K562 (cell line): ENCODE measurements around the gene TMEM60.

Source experiments
- ARHGAP35 ChIP-seq: fragments of 450-650 bp; IDR thresholded peaks from 2 replicates; pipeline ENCODE4 v1.6.1; 2018; ENCODE audit not compliant: partially characterized antibody
- CBFA2T2 ChIP-seq: fragments of 450-650 bp; conservative IDR thresholded peaks from 2 replicates; pipeline ENCODE4 v1.6.1; 2017; ENCODE audit warnings: mild to moderate bottlenecking
- CBX8 ChIP-seq: fragments of 200-600 bp; sonication (generic); IDR thresholded peaks from 2 replicates; pipeline ENCODE4 v1.6.1; 2012; ENCODE audit warnings: borderline replicate concordance, mixed run types, low read depth, mild to moderate bottlenecking, moderate library complexity, mixed read lengths, low read length, control low read depth, inconsistent platforms; ENCODE audit not compliant: poor library complexity, severe bottlenecking; ENCODE audit errors: extremely low read depth
- DNMT1 ChIP-seq: fragments of 450-650 bp; IDR thresholded peaks from 2 replicates; pipeline ENCODE4 v1.6.1; 2016; ENCODE audit warnings: antibody characterized with exemption, mild to moderate bottlenecking
- EP300 ChIP-seq: IDR thresholded peaks from 2 replicates; pipeline ENCODE4 v1.6.1; 2012; ENCODE audit warnings: low read length, improper control_type of control experiment
- ESRRA ChIP-seq: fragments of 450-650 bp; IDR thresholded peaks from 2 replicates; pipeline ENCODE4 v1.6.1; 2014; ENCODE audit warnings: low read depth, mild to moderate bottlenecking, moderate library complexity, borderline replicate concordance
- KDM5B ChIP-seq: fragments of 200-600 bp; sonication (generic); IDR thresholded peaks from 2 replicates; pipeline ENCODE4 v1.6.1; 2012; ENCODE audit warnings: low read depth, mild to moderate bottlenecking, moderate library complexity, low read length, control low read depth, inconsistent platforms; ENCODE audit not compliant: insufficient replicate concordance
- ZFX ChIP-seq: sonication (generic); formaldehyde crosslinking; IDR thresholded peaks from 2 replicates; pipeline ENCODE4 v1.8.0; 2022; ENCODE audit warnings: mild to moderate bottlenecking, missing genetic modification reagents, moderate library complexity
- ZNF436 ChIP-seq: fragments of 250-450, 450-650 bp; sonication (Bioruptor Pico); formaldehyde crosslinking; IDR thresholded peaks from 2 replicates; pipeline ENCODE4 v1.7.0; 2020; ENCODE audit warnings: mild to moderate bottlenecking
- TF ChIP-seq, protein P1 (sequence below): sonication (generic); formaldehyde crosslinking; IDR thresholded peaks from 2 replicates; pipeline ENCODE4 v1.9.0; 2022; ENCODE audit warnings: mild to moderate bottlenecking, missing genetic modification reagents
- TF ChIP-seq, protein P2 (sequence below): fragments of 250-450 bp; sonication (Bioruptor Pico); IDR thresholded peaks from 2 replicates; pipeline ENCODE4 v1.9.0; 2021; ENCODE audit warnings: mild to moderate bottlenecking, inconsistent platforms
- TF ChIP-seq, protein P3 (sequence below), 2 experiments: fragments of 450-650 bp in 1 of 2; sonication (generic) in 1 of 2; formaldehyde crosslinking in 1 of 2; IDR thresholded peaks in 1 of 2; conservative IDR thresholded peaks in 1 of 2; 2 replicates each; pipeline versions ENCODE4 v1.6.1 to v1.8.1; 2016 to 2023; ENCODE audit warnings: mild to moderate bottlenecking in 2 of 2, moderate library complexity in 2 of 2, inconsistent platforms in 1 of 2, missing genetic modification reagents in 1 of 2

DNA sequence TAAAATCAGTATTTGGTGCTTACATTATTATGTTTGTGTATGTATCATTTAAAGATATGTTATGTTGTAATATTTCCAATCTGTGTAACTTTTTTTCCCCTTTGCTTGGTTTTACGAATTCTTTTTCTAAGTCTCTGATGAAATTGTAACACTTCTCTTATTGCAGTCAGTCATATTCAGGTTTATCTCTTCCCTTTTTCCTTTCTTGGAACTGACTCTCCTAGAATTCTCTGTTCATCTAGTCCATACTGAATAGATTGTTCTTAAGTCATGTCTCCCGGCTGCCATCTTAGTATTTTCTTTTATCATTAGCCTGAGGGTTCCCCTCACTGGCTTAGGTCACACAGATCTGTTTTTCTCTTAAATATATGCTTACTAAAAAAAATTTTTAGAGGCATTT, 45.0 kb upstream of the TMEM60 start:
- no peak for TF ChIP-seq ARHGAP35
- TF ChIP-seq CBFA2T2, result no peak
- TF ChIP-seq, protein P1, sequence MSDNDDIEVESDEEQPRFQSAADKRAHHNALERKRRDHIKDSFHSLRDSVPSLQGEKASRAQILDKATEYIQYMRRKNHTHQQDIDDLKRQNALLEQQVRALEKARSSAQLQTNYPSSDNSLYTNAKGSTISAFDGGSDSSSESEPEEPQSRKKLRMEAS (CRISPR knock-in tag), result no peak
- no peak for TF ChIP-seq ZNF436 (CRISPR knock-in tag)
- TF ChIP-seq ZFX (CRISPR knock-in tag), result no peak
- TF ChIP-seq KDM5B, result no peak
- 0 out of 2 replicates have a peak, but pooled peaks have one; percentile 20 for TF ChIP-seq EP300
- no peak for TF ChIP-seq CBX8
- TF ChIP-seq, protein P2, sequence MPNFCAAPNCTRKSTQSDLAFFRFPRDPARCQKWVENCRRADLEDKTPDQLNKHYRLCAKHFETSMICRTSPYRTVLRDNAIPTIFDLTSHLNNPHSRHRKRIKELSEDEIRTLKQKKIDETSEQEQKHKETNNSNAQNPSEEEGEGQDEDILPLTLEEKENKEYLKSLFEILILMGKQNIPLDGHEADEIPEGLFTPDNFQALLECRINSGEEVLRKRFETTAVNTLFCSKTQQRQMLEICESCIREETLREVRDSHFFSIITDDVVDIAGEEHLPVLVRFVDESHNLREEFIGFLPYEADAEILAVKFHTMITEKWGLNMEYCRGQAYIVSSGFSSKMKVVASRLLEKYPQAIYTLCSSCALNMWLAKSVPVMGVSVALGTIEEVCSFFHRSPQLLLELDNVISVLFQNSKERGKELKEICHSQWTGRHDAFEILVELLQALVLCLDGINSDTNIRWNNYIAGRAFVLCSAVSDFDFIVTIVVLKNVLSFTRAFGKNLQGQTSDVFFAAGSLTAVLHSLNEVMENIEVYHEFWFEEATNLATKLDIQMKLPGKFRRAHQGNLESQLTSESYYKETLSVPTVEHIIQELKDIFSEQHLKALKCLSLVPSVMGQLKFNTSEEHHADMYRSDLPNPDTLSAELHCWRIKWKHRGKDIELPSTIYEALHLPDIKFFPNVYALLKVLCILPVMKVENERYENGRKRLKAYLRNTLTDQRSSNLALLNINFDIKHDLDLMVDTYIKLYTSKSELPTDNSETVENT, result no peak
- TF ChIP-seq, protein P3, sequence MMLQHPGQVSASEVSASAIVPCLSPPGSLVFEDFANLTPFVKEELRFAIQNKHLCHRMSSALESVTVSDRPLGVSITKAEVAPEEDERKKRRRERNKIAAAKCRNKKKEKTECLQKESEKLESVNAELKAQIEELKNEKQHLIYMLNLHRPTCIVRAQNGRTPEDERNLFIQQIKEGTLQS (IDR thresholded peaks at IDR 0.05), result no peak
- TF ChIP-seq, protein P3 (CRISPR knock-in tag; conservative IDR thresholded peaks at IDR 0.05), result no peak
- TF ChIP-seq DNMT1, result no peak
- TF ChIP-seq ESRRA, result no peak
